WTC11 (cell line): ENCODE measurements around the gene PTPRJ. TPM values are rescaled to one million over a fixed set of nuclear protein-coding genes. Genes with fewer than 3 reads are reported as not detected.

Experiments used
- ATAC-seq: fragments of 200-7000 bp; cut with Tn5 transposase; 2 replicates; pipeline ENCODE4 v1.10.0; 2021; ENCODE audit warnings: mild to moderate bottlenecking, moderate library complexity
- CTCF ChIA-PET: fragments of 300-600 bp; sonication (Branson Sonifier 250); formaldehyde crosslinking; loops from one replicate; lab custom pipeline; 2021; ENCODE audit warnings: antibody characterized with exemption; lab: Charles Lee
- POLR2A ChIA-PET: fragments of 350-600 bp; sonication (Branson Sonifier 250); formaldehyde crosslinking; loops from one replicate; lab custom pipeline; 2021; ENCODE audit warnings: antibody characterized with exemption; lab: Charles Lee
- DNase-seq: peaks from one replicate; pipeline ENCODE4 v3.0.0; 2021; ENCODE audit warnings: low spot score
- H3K27ac Mint-ChIP-seq: 2 replicates; pipeline ENCODE4 v1.8.0; 2021; ENCODE audit warnings: mixed read lengths
- H3K27me3 Mint-ChIP-seq: 2 replicates; pipeline ENCODE4 v1.8.0; 2021; ENCODE audit warnings: low read depth, mild to moderate bottlenecking, moderate library complexity, mixed read lengths
- H3K36me3 Mint-ChIP-seq: 2 replicates; pipeline ENCODE4 v1.8.0; 2021; ENCODE audit warnings: mixed read lengths
- H3K4me1 Mint-ChIP-seq: 2 replicates; pipeline ENCODE4 v1.8.0; 2022; ENCODE audit warnings: mixed read lengths
- H3K4me3 Mint-ChIP-seq: 2 replicates; pipeline ENCODE4 v1.8.0; 2021; ENCODE audit warnings: mild to moderate bottlenecking, moderate library complexity, mixed read lengths
- H3K9me3 Mint-ChIP-seq: 2 replicates; pipeline ENCODE4 v1.8.0; 2021; ENCODE audit warnings: mixed read lengths
- AFF4 ChIP-seq: sonication (generic); formaldehyde crosslinking; IDR thresholded peaks from 2 replicates; pipeline ENCODE4 v1.8.1; 2023; ENCODE audit warnings: mild to moderate bottlenecking, missing genetic modification reagents, borderline replicate concordance
- AR ChIP-seq: fragments of 250-450 bp; sonication (Bioruptor Pico); IDR thresholded peaks from 2 replicates; pipeline ENCODE4 v1.9.0; 2021; ENCODE audit warnings: mild to moderate bottlenecking
- CDX4 ChIP-seq: fragments of 250-450 bp; sonication (Bioruptor Pico); IDR thresholded peaks from 2 replicates; pipeline ENCODE4 v1.9.0; 2021; ENCODE audit warnings: moderate library complexity, mild to moderate bottlenecking, inconsistent platforms, borderline replicate concordance
- FOXK1 ChIP-seq: sonication (generic); formaldehyde crosslinking; IDR thresholded peaks from 2 replicates; pipeline ENCODE4 v1.8.0; 2022; ENCODE audit warnings: mild to moderate bottlenecking, moderate library complexity, missing genetic modification reagents
- GRHL2 ChIP-seq: fragments of 250-450 bp; sonication (Bioruptor Pico); IDR thresholded peaks from 2 replicates; pipeline ENCODE4 v1.8.0; 2022; ENCODE audit warnings: mild to moderate bottlenecking, moderate library complexity; ENCODE audit not compliant: insufficient replicate concordance, severe bottlenecking
- NR1H2 ChIP-seq: sonication (generic); formaldehyde crosslinking; IDR thresholded peaks from 2 replicates; pipeline ENCODE4 v1.9.0; 2021; ENCODE audit warnings: mild to moderate bottlenecking, moderate library complexity, missing genetic modification reagents
- PREB ChIP-seq: sonication (generic); formaldehyde crosslinking; IDR thresholded peaks from 2 replicates; pipeline ENCODE4 v1.8.1; 2022; ENCODE audit warnings: mild to moderate bottlenecking, missing genetic modification reagents, moderate library complexity, borderline replicate concordance
- PRRX2 ChIP-seq: fragments of 250-450 bp; sonication (Bioruptor Pico); IDR thresholded peaks from 2 replicates; pipeline ENCODE4 v1.8.0; 2021; ENCODE audit warnings: mild to moderate bottlenecking
- SOX15 ChIP-seq: fragments of 250-450 bp; sonication (Bioruptor Pico); IDR thresholded peaks from 2 replicates; pipeline ENCODE4 v1.9.0; 2021; ENCODE audit warnings: mild to moderate bottlenecking
- TEAD1 ChIP-seq: sonication (generic); formaldehyde crosslinking; IDR thresholded peaks from 2 replicates; pipeline ENCODE4 v1.8.0; 2022; ENCODE audit warnings: mild to moderate bottlenecking, missing genetic modification reagents
- ZBTB21 ChIP-seq: sonication (generic); formaldehyde crosslinking; IDR thresholded peaks from 2 replicates; pipeline ENCODE4 v1.8.1; 2023; ENCODE audit warnings: mild to moderate bottlenecking, missing genetic modification reagents, borderline replicate concordance
- ZBTB43 ChIP-seq: sonication (generic); formaldehyde crosslinking; IDR thresholded peaks from 2 replicates; pipeline ENCODE4 v1.8.1; 2023; ENCODE audit warnings: mild to moderate bottlenecking, missing genetic modification reagents
- ZNF138 ChIP-seq: sonication (generic); formaldehyde crosslinking; conservative IDR thresholded peaks from 2 replicates; pipeline ENCODE4 v1.8.1; 2022; ENCODE audit warnings: mild to moderate bottlenecking, moderate library complexity, missing genetic modification reagents
- ZNF512 ChIP-seq: sonication (generic); formaldehyde crosslinking; IDR thresholded peaks from 2 replicates; pipeline ENCODE4 v1.8.1; 2022; ENCODE audit warnings: missing genetic modification reagents, borderline replicate concordance
- total RNA-seq: library from RNA; stranded (reverse); gene quantifications from 3 replicates; pipeline ENCODE4 v1.2.3, GENCODE V29; 2021
- TF ChIP-seq, protein P1 (sequence below): sonication (generic); formaldehyde crosslinking; IDR thresholded peaks from 2 replicates; pipeline ENCODE4 v1.8.1; 2023; ENCODE audit warnings: mild to moderate bottlenecking, moderate library complexity, missing genetic modification reagents

PTPRJ gene
- total RNA-seq, 1 experiment from 2014 or later = 19.5 TPM

- no peak for DNase-seq
- TF ChIP-seq TEAD1 (no peak), PREB (CRISPR knock-in tag) (no peak)
- ChIA-PET CTCF (interaction anchor here (0.7 kb wide), 1 partner anchor 142 kb away, joined by 3 read pairs; no protein-coding TSS in a partner anchor), POLR2A (no interaction called here)
- H3K36me3 Mint-ChIP-seq = peaks cover 9% of the 10 kb centered on the region
- H3K27ac Mint-ChIP-seq = peak overlapping the region; percentile 57; the same call in 1 of the 2 replicates
- H3K27me3 Mint-ChIP-seq = no peaks in the 10 kb centered on the region
- no peak for ATAC-seq
- peaks cover 13% of the 10 kb centered on the region for H3K4me1 Mint-ChIP-seq
- no peak overlapping the region for H3K4me3 Mint-ChIP-seq
- H3K9me3 Mint-ChIP-seq = peaks cover 7% of the 10 kb centered on the region
Observed at GRCh38 chr11:48079596-48079995, 99.2 kb downstream of the PTPRJ start.

DNA sequence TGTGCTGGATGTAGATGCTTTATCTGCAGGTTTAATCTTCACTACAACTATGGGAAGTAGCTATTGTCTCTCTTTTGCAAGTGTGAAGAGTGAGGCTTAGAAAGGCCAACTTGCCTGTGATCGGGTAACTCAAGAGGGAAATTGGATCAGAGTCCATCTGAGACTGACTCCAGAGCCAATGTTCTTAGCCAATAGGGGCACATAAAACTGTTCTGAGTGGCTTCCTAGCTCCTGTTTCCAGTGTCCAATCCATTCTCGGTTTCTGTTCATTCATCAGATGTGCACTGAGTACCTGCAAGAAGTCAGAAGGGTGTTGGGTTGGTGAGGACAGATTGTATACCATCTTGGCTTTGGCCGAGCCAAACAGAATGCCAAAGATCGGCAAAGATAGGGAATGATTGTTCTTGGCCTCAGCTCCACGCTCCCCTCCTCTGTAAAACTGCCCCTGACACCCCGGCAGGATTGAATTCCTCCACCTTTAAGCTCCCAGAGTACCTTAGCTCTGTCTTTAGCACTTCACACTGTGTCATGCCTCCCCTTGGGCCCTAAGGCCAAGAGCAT is 100.0 kb downstream of the PTPRJ start:
- peaks cover 13% of the 10 kb centered on the region for H3K4me1 Mint-ChIP-seq
- no peak for TF ChIP-seq FOXK1 (CRISPR knock-in tag)
- no peak for TF ChIP-seq ZNF512
- no peak for TF ChIP-seq PRRX2
- TF ChIP-seq CDX4 (CRISPR knock-in tag) = no peak
- no peak for TF ChIP-seq GRHL2 (CRISPR knock-in tag)
- TF ChIP-seq AFF4 = no peak
- no peak for TF ChIP-seq ZBTB21 (CRISPR knock-in tag)
- no peak for TF ChIP-seq ZNF138
- TF ChIP-seq SOX15 (CRISPR knock-in tag) = no peak
- TF ChIP-seq ZBTB43 = no peak
- TF ChIP-seq TEAD1 = no peak
- TF ChIP-seq AR (CRISPR knock-in tag) = no peak
- TF ChIP-seq, protein P1, sequence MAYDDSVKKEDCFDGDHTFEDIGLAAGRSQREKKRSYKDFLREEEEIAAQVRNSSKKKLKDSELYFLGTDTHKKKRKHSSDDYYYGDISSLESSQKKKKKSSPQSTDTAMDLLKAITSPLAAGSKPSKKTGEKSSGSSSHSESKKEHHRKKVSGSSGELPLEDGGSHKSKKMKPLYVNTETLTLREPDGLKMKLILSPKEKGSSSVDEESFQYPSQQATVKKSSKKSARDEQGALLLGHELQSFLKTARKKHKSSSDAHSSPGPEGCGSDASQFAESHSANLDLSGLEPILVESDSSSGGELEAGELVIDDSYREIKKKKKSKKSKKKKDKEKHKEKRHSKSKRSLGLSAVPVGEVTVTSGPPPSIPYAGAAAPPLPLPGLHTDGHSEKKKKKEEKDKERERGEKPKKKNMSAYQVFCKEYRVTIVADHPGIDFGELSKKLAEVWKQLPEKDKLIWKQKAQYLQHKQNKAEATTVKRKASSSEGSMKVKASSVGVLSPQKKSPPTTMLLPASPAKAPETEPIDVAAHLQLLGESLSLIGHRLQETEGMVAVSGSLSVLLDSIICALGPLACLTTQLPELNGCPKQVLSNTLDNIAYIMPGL (CRISPR knock-in tag) = no peak
- no peak for TF ChIP-seq PREB (CRISPR knock-in tag)
- no peak for TF ChIP-seq NR1H2
- no peak for ATAC-seq
- H3K27me3 Mint-ChIP-seq = no peaks in the 10 kb centered on the region
- POLR2A ChIA-PET = interaction anchor here (1.5 kb wide), 1 partner anchor 8 kb away, joined by 3 read pairs; no protein-coding TSS in a partner anchor
- peak overlapping the region; percentile 78 for H3K27ac Mint-ChIP-seq
- H3K36me3 Mint-ChIP-seq = peaks cover 10% of the 10 kb centered on the region
- CTCF ChIA-PET = no interaction called here
- no peak for DNase-seq
- H3K4me3 Mint-ChIP-seq = no peak overlapping the region
- peaks cover 7% of the 10 kb centered on the region for H3K9me3 Mint-ChIP-seq
